Prostate gland (tissue), 2 donors: ENCODE measurements around the gene MRPS24. TPM values are rescaled to one million over a fixed set of nuclear protein-coding genes. Genes with fewer than 3 reads are reported as not detected.

Experiments
- DNase-seq: peaks from one replicate; pipeline ENCODE4 v3.0.0-alpha.2; 2019; ENCODE audit warnings: low spot score
- H3K27ac ChIP-seq, 2 donors: fragments of 200-600 bp; sonication (generic); 2 replicates each; pipeline ENCODE4 v1.5.1; 2017 to 2019
- H3K27me3 ChIP-seq: fragments of 200-600 bp; sonication (generic); replicated peaks from 2 replicates; pipeline ENCODE4 v1.5.1; 2019; ENCODE audit not compliant: insufficient read depth
- H3K36me3 ChIP-seq, 2 donors: fragments of 200-600 bp; sonication (generic); 1 replicate in 1 of 2; 2 replicates in 1 of 2; pipeline versions ENCODE4 v1.5.1 to v1.8.1; 2017 to 2019
- H3K4me1 ChIP-seq: fragments of 200-600 bp; sonication (generic); replicated peaks from 2 replicates; pipeline ENCODE4 v1.5.1; 2019
- H3K4me3 ChIP-seq, 2 donors: fragments of 200-600 bp; sonication (generic); 2 replicates each; pipeline ENCODE4 v1.5.1; 2017 to 2019
- H3K9me3 ChIP-seq: fragments of 200-600 bp; sonication (generic); 2 replicates; pipeline ENCODE4 v1.5.1; 2017
- CTCF ChIP-seq, 4 experiments: fragments of 200-600 bp in 2 of 4; fragments of 450-650 bp in 2 of 4; sonication (generic) in 2 of 4; IDR thresholded peaks; 1 replicate in 3 of 4; 2 replicates in 1 of 4; pipeline ENCODE4 v1.5.1; 2016 to 2019; ENCODE audit warnings: antibody characterized with exemption in 4 of 4, mild to moderate bottlenecking in 2 of 4, moderate library complexity in 2 of 4
- POLR2A ChIP-seq: fragments of 450-650 bp; IDR thresholded peaks from one replicate; pipeline ENCODE4 v1.6.1; 2016; ENCODE audit warnings: antibody characterized with exemption, mild to moderate bottlenecking
- POLR2AphosphoS5 ChIP-seq: sonication (generic); formaldehyde crosslinking; IDR thresholded peaks from one replicate; pipeline ENCODE4 v1.6.1; 2017; ENCODE audit warnings: antibody characterized with exemption
- WGBS: methylation state at CpG from one replicate; pipeline ENCODE4 v1.1.5; 2018; 5-methylcytosine and 5-hydroxymethylcytosine counted together
- intact Hi-C: fragments of 100-400 bp; cut with DNase I; formaldehyde crosslinking; loops from one replicate; pipeline ENCODE4 v1.14.2; 2022
- total RNA-seq, 2 donors: library from RNA; depleted of rRNA; stranded (reverse); fragments of >200 nt; gene quantifications; one replicate each; pipeline ENCODE4 v1.1.0, GENCODE V29; 2016

The MRPS24 gene
- total RNA-seq, 2 donors from 2014 or later = 92.7 to 131 TPM

- intact Hi-C loops = no loop called here
- no peaks in the 10 kb centered on the region for H3K9me3 ChIP-seq
- DNase-seq = no peak
- no peaks in the 10 kb centered on the region for H3K4me1 ChIP-seq
- no peaks in the 10 kb centered on the region for H3K36me3 ChIP-seq
- H3K27ac ChIP-seq = no peak overlapping the region
- 91% methylated on average over 2 of the region's 2 CpGs for WGBS
- H3K4me3 ChIP-seq = no peak overlapping the region
- TF ChIP-seq POLR2A = no peak
- TF ChIP-seq CTCF (IDR thresholded peaks at IDR 0.05) = no peak
- no peak for TF ChIP-seq POLR2AphosphoS5
- H3K27me3 ChIP-seq = no peaks in the 10 kb centered on the region
Observed at GRCh38 chr7:43851805-43852204, 17.5 kb downstream of the MRPS24 start.

DNA sequence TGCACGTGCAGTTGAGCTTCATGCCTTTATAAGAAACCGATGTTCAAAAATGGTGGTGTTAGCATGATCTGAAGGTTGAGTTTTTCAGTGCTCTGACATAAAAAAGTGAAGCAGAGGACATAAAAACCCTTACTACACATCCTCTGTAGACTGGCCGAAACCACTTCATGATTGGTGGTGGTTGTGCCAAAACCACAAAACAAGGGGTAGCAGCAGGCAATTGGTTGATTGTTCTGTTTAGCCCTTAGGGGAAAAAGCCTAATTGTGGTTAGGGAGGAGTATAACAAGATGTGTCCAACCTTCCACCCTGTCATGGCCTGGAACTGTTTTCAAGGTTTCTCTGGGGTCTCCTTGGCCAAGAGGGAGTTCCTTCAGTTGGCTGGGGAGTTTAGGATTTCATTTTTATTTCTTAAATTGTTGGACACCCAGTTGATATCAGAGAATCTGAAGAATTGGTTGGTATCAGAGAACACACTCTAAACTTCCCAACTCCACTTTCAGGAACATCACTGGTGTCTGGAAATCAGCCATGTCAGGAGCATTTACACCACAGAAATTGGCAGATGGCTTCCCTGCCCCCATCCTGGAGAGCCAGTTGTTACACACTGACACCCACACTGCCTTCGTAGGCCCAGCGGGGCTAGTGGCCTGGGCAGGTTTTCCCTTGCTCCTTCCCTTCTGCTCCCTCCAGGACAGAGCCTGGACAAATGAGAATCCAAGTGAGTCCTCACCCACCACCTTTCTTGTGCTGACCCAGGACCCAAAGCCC lies 18.8 kb downstream of the MRPS24 start:
- H3K4me3 ChIP-seq = no peak overlapping the region
- TF ChIP-seq CTCF (IDR thresholded peaks at IDR 0.05) (no peak), POLR2A (no peak), POLR2AphosphoS5 (no peak)
- WGBS = 84% methylated on average over 5 of the region's 5 CpGs
- no peak overlapping the region for H3K27ac ChIP-seq
- no peaks in the 10 kb centered on the region for H3K9me3 ChIP-seq
- H3K36me3 ChIP-seq = no peaks in the 10 kb centered on the region
- intact Hi-C loops = no loop called here
- DNase-seq = no peak
- H3K4me1 ChIP-seq = no peaks in the 10 kb centered on the region
- H3K27me3 ChIP-seq = no peaks in the 10 kb centered on the region

DNA sequence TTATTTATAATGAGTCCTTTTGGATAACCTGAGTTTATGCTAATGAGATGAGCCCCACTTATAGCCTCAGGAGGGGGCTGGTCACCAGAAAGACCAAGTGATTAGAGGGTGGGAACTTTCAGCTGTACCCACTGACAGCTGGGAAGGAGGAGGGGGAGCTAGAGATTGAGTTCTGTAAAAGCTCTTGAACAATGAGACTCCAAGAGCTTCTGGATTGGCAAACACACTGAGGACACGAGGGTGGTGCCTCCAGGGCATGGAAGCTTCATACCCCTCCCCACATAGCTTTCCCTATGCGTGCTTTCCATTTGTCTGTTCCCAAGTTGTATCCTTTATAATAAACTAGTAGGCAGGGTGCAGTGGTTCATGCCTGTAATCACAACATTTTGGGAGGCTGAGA lies 20.3 kb downstream of the MRPS24 start:
- Histone ChIP-seq H3K4me1 (no peaks in the 10 kb centered on the region), H3K27ac (no peak overlapping the region), H3K36me3 (no peaks in the 10 kb centered on the region), H3K4me3 (no peak overlapping the region), H3K9me3 (no peaks in the 10 kb centered on the region), H3K27me3 (no peaks in the 10 kb centered on the region)
- no peak for DNase-seq
- WGBS = 36% methylated on average over 2 of the region's 2 CpGs
- intact Hi-C loops = no loop called here
- TF ChIP-seq POLR2A (no peak), POLR2AphosphoS5 (no peak), CTCF (IDR thresholded peaks at IDR 0.05) (no peak)

GRCh38 chr7:43847496-43847895 lies 21.8 kb downstream of the MRPS24 start:
- H3K9me3 ChIP-seq = no peaks in the 10 kb centered on the region
- no peaks in the 10 kb centered on the region for H3K4me1 ChIP-seq
- intact Hi-C loops = no loop called here
- no peak overlapping the region for H3K4me3 ChIP-seq
- H3K27ac ChIP-seq = no peak overlapping the region
- TF ChIP-seq POLR2AphosphoS5 (no peak), POLR2A (no peak), CTCF (IDR thresholded peaks at IDR 0.05) (no peak)
- no peak for DNase-seq
- no peaks in the 10 kb centered on the region for H3K27me3 ChIP-seq
- WGBS = 44% methylated on average over 4 of the region's 4 CpGs
- H3K36me3 ChIP-seq = no peaks in the 10 kb centered on the region

GRCh38 chr7:43844662-43845061 lies 24.7 kb downstream of the MRPS24 start:
- Histone ChIP-seq H3K9me3 (no peaks in the 10 kb centered on the region), H3K4me3 (no peak overlapping the region), H3K27ac (no peak overlapping the region), H3K27me3 (no peaks in the 10 kb centered on the region), H3K4me1 (no peaks in the 10 kb centered on the region), H3K36me3 (no peaks in the 10 kb centered on the region)
- DNase-seq = no peak
- WGBS = 77% methylated on average over 2 of the region's 2 CpGs
- intact Hi-C loops = no loop called here
- TF ChIP-seq CTCF (IDR thresholded peaks at IDR 0.05) = no peak
- TF ChIP-seq POLR2A = no peak
- no peak for TF ChIP-seq POLR2AphosphoS5
